Smooth muscle cell (in vitro differentiated cells): ENCODE results near the gene MVD. TPM values are rescaled to one million over a fixed set of nuclear protein-coding genes. Genes with fewer than 3 reads are reported as not detected.

Experiments used
- DNase-seq: peaks from one replicate; lab custom pipeline; 2025; ENCODE audit not compliant: unreplicated experiment; lab: John Stamatoyannopoulos, UW
- H2AFZ ChIP-seq: fragments of 200-600 bp; sonication (generic); 2 replicates; pipeline ENCODE4 v1.6.0; 2016; ENCODE audit warnings: antibody characterized with exemption, low read depth, mild to moderate bottlenecking
- H3F3A ChIP-seq: fragments of 200-600 bp; sonication (generic); 2 replicates; pipeline ENCODE4 v1.6.0; 2017; ENCODE audit warnings: antibody characterized with exemption, low read depth
- H3K27ac ChIP-seq: fragments of 200-600 bp; sonication (generic); 2 replicates; pipeline ENCODE4 v1.5.1; 2016; ENCODE audit warnings: low read depth, mild to moderate bottlenecking
- H3K27me3 ChIP-seq: fragments of 200-600 bp; sonication (generic); 2 replicates; pipeline ENCODE4 v1.6.1; 2016; ENCODE audit warnings: low read depth, mild to moderate bottlenecking
- H3K36me3 ChIP-seq: fragments of 200-600 bp; sonication (generic); 2 replicates; pipeline ENCODE4 v1.5.1; 2016; ENCODE audit warnings: low read depth
- H3K4me1 ChIP-seq: fragments of 200-600 bp; sonication (generic); 2 replicates; pipeline ENCODE4 v1.5.1; 2016; ENCODE audit warnings: low read depth
- H3K4me2 ChIP-seq: fragments of 200-600 bp; sonication (generic); 2 replicates; pipeline ENCODE4 v1.6.0; 2016; ENCODE audit warnings: mild to moderate bottlenecking
- H3K4me3 ChIP-seq: fragments of 200-600 bp; sonication (generic); 2 replicates; pipeline ENCODE4 v1.5.1; 2016; ENCODE audit warnings: mild to moderate bottlenecking
- H3K79me2 ChIP-seq: fragments of 200-600 bp; sonication (generic); 2 replicates; pipeline ENCODE4 v1.6.0; 2016; ENCODE audit warnings: low read depth, mild to moderate bottlenecking
- H3K9ac ChIP-seq: fragments of 200-600 bp; sonication (generic); 2 replicates; pipeline ENCODE4 v1.6.0; 2016; ENCODE audit warnings: low read depth
- H3K9me3 ChIP-seq: fragments of 200-600 bp; sonication (generic); replicated peaks from 2 replicates; pipeline ENCODE4 v1.5.1; 2016; ENCODE audit warnings: low read depth
- H4K20me1 ChIP-seq: fragments of 200-600 bp; sonication (generic); 2 replicates; pipeline ENCODE4 v1.6.0; 2016; ENCODE audit warnings: low read depth
- WGBS: methylation state at CpG from one replicate; pipeline ENCODE4 v1.1.7; 2016; ENCODE audit warnings: low lambda C conversion rate; 5-methylcytosine and 5-hydroxymethylcytosine counted together
- polyA plus RNA-seq: library from polyadenylated mRNA; unstranded; fragments of >200 nt; fragmentation: Nextera tagmentation; extraction: Ambion mirVana; gene quantifications from 2 replicates; pipeline ENCODE4 v1.2.1, GENCODE V29; 2016
- total RNA-seq: library from RNA; depleted of rRNA; stranded (reverse); fragments of >200 nt; gene quantifications from 2 replicates; pipeline ENCODE4 v1.2.3, GENCODE V29; 2014
- TF ChIP-seq, protein P1 (sequence below): fragments of 200-600 bp; sonication (generic); IDR thresholded peaks from 2 replicates; pipeline ENCODE4 v1.5.1; 2017; ENCODE audit warnings: borderline replicate concordance, mild to moderate bottlenecking, antibody characterized with exemption; ENCODE audit not compliant: insufficient read depth, poor library complexity, severe bottlenecking

The MVD gene
- total and polyA plus RNA-seq, 2 experiments from 2014 or later = 46.1 to 113 TPM

DNA sequence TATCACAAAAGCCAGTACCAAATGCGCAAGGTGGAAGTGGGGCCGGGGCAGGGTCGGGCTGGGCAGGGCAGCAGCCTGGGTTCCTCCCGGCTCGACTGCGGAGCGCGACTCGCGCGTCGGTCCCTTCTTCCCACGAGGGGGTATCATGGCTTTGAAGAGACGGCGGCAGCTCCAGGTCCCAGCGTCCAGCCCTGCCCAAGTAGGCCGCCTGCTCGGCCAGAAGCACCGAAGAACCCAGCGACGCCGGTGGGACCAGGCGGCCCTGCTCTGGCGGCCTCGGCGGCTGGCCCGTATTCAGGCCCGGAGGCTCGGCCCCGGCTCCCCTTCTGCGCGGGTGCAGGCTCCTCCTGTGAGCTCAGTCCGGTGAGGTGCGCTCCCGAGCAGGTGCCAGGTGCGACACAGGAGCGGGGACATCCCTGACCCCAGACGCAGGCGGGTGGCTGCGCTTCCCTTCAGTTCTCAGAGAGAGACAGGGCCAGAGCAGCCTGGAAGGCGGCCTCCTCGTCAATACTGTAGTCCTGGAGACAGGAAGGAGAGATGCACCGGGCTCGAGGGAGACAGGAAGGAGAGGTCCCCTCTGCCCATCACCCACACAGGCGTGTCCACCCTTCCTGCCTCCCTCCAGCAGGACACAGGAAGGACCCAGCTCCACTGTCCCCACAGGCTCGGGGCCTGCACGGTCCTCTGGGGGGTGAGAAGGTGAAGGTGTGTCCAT lies 34.4 kb upstream of the MVD start:
- Histone ChIP-seq H3K4me1 (no peaks in the 10 kb centered on the region), H2AFZ (no peak overlapping the region)
- TF ChIP-seq, protein P1, sequence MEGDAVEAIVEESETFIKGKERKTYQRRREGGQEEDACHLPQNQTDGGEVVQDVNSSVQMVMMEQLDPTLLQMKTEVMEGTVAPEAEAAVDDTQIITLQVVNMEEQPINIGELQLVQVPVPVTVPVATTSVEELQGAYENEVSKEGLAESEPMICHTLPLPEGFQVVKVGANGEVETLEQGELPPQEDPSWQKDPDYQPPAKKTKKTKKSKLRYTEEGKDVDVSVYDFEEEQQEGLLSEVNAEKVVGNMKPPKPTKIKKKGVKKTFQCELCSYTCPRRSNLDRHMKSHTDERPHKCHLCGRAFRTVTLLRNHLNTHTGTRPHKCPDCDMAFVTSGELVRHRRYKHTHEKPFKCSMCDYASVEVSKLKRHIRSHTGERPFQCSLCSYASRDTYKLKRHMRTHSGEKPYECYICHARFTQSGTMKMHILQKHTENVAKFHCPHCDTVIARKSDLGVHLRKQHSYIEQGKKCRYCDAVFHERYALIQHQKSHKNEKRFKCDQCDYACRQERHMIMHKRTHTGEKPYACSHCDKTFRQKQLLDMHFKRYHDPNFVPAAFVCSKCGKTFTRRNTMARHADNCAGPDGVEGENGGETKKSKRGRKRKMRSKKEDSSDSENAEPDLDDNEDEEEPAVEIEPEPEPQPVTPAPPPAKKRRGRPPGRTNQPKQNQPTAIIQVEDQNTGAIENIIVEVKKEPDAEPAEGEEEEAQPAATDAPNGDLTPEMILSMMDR = no peak

DNA sequence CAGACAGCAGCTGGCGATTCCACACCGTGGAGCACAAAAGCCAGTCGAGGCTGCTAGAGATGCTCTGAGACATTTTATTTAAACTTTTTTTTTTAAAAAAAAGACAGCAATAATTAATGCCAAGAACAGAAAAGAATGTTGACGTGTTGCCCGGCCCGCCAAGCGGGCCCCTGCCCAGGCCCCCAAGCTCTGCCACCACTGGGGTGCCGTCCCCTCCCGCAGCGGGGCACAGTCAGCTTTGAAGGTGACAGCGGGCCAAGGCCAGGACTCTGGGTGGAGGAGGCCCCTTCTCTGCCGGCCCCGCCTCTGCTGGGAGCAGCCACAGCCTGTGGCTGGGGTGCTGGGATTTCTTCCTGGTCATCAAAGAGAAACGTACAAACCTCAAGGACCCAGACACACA lies 33.5 kb upstream of the MVD start:
- Histone ChIP-seq H3K9ac (no peak overlapping the region), H2AFZ (no peak overlapping the region), H3K27ac (no peak overlapping the region), H3K36me3 (no peaks in the 10 kb centered on the region), H3K27me3 (no peaks in the 10 kb centered on the region), H3K4me2 (no peak overlapping the region), H3K79me2 (no peaks in the 10 kb centered on the region), H3K9me3 (no peaks in the 10 kb centered on the region), H3K4me3 (no peak overlapping the region), H4K20me1 (no peaks in the 10 kb centered on the region), H3K4me1 (no peaks in the 10 kb centered on the region), H3F3A (no peaks in the 10 kb centered on the region)
- 98% methylated on average over 14 of the region's 14 CpGs for WGBS
- DNase-seq = no peak
- TF ChIP-seq, protein P1 = no peak

More for the DNA sequence above, 34.4 kb upstream of the MVD start:
- Histone ChIP-seq H3K27ac (no peak overlapping the region), H3K9ac (no peak overlapping the region), H4K20me1 (no peaks in the 10 kb centered on the region), H3K9me3 (no peaks in the 10 kb centered on the region), H3K4me2 (no peak overlapping the region), H3K36me3 (no peaks in the 10 kb centered on the region), H3K27me3 (no peaks in the 10 kb centered on the region), H3K79me2 (no peaks in the 10 kb centered on the region), H3K4me3 (no peak overlapping the region), H3F3A (no peaks in the 10 kb centered on the region)
- 92% methylated on average over 45 of the region's 47 CpGs for WGBS
- DNase-seq = no peak

DNA sequence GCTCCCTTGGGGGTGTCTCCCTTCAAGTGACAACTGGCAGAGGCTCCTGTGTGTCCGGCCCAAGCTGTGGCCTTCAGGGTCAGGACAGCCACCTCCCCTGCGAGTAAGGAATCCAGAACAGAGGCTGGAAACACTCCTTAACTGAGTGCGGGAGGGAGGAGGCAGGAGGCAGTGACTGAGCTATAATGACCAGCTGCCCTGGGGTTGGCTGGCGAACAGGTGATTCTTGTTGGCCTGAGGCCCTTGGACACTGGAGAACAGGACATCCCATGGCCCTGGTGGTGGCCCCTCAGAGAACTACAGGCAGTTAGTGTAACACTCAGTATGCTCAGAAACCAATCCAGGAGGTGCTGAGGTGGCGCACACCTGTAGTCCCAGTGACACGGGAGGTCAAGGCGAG lies 32.9 kb upstream of the MVD start:
- Histone ChIP-seq H3K79me2 (no peaks in the 10 kb centered on the region), H3K36me3 (no peaks in the 10 kb centered on the region), H3K4me1 (no peaks in the 10 kb centered on the region), H3K4me3 (no peak overlapping the region), H3K27ac (no peak overlapping the region), H3F3A (no peaks in the 10 kb centered on the region), H3K4me2 (no peak overlapping the region), H3K27me3 (no peaks in the 10 kb centered on the region), H3K9me3 (no peaks in the 10 kb centered on the region), H3K9ac (no peak overlapping the region), H2AFZ (no peak overlapping the region), H4K20me1 (no peaks in the 10 kb centered on the region)
- no peak for DNase-seq
- WGBS = 97% methylated on average over 7 of the region's 7 CpGs
- TF ChIP-seq, protein P1 = no peak

DNA sequence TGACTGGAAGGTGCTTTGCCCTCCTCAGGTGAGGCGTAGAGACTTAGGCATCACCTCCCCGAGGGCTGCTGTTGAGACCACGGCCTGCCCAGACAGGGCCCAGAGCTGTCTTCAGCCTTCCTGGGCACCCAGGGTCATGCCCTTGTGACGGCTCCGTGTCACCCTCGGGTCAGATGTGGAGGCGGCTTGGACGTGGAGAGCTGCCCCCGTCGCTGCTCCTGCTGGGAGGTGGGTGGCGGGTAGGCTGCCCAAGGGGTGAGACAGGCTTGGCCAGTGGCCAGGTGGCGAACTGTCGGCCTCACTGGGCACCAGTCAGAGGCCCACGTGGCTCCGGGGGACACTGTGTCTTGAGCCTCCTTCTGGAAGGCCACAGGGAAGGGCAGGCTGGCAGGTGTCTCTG lies 32.3 kb upstream of the MVD start:
- no peaks in the 10 kb centered on the region for H4K20me1 ChIP-seq
- no peaks in the 10 kb centered on the region for H3K36me3 ChIP-seq
- no peaks in the 10 kb centered on the region for H3K4me1 ChIP-seq
- TF ChIP-seq, protein P1 = no peak
- no peak for DNase-seq
- 92% methylated on average over 15 of the region's 15 CpGs for WGBS
- H3K4me2 ChIP-seq = no peak overlapping the region
- H3K27ac ChIP-seq = no peak overlapping the region
- no peaks in the 10 kb centered on the region for H3K27me3 ChIP-seq
- H3K9me3 ChIP-seq = no peaks in the 10 kb centered on the region
- no peaks in the 10 kb centered on the region for H3F3A ChIP-seq
- H3K4me3 ChIP-seq = no peak overlapping the region
- H3K9ac ChIP-seq = no peak overlapping the region
- no peak overlapping the region for H2AFZ ChIP-seq
- H3K79me2 ChIP-seq = no peaks in the 10 kb centered on the region
